Uterus (tissue), 4 donors: ENCODE results near the gene LRRC26. TPM values are rescaled to one million over a fixed set of nuclear protein-coding genes. Genes with fewer than 3 reads are reported as not detected.

ENCODE experiments used
- DNase-seq, 2 donors: peaks; one replicate each; pipeline ENCODE4 v3.0.0-alpha.2; 2019 to 2020
- H3K27ac ChIP-seq, 2 donors: fragments of 200-600 bp; sonication (generic); 1 replicate in 1 of 2; 2 replicates in 1 of 2; pipeline ENCODE4 v1.5.1; 2016 to 2018
- H3K27me3 ChIP-seq, 2 donors: fragments of 200-600 bp; sonication (generic); one replicate each; pipeline ENCODE4 v1.5.1; 2018 to 2019; ENCODE audit warnings: control low read depth in 1 of 2
- H3K36me3 ChIP-seq, 2 donors: fragments of 200-600 bp; sonication (generic); one replicate each; pipeline ENCODE4 v1.5.1; 2019; ENCODE audit warnings: control low read depth in 1 of 2
- H3K4me1 ChIP-seq, 2 donors: fragments of 200-600 bp; sonication (generic); one replicate each; pipeline ENCODE4 v1.5.1; 2018 to 2019; ENCODE audit warnings: control low read depth in 1 of 2
- H3K4me3 ChIP-seq, 2 donors: fragments of 200-600 bp; sonication (generic); 1 replicate in 1 of 2; 2 replicates in 1 of 2; pipeline ENCODE4 v1.5.1; 2018 to 2019; ENCODE audit warnings: mild to moderate bottlenecking in 1 of 2
- H3K9me3 ChIP-seq, 2 donors: fragments of 200-600 bp; sonication (generic); one replicate each; pipeline ENCODE4 v1.5.1; 2019; ENCODE audit warnings: control low read depth in 1 of 2
- POLR2A ChIP-seq, 2 donors: fragments of 450-650 bp; IDR thresholded peaks; one replicate each; pipeline ENCODE4 v1.6.1; 2016; ENCODE audit warnings: antibody characterized with exemption in 2 of 2, mild to moderate bottlenecking in 1 of 2, moderate library complexity in 1 of 2
- intact Hi-C: fragments of 100-400 bp; cut with DNase I; formaldehyde crosslinking; loops from one replicate; pipeline ENCODE4 v1.15.1; 2023; ENCODE audit warnings: low total_unique reads
- total RNA-seq, 4 donors: library from RNA; depleted of rRNA in 3 of 4; stranded (reverse); fragments of >200 nt in 3 of 4; gene quantifications; one replicate each; pipeline versions ENCODE4 v1.1.0 to v1.2.4, GENCODE V29; 2014 to 2023
- TF ChIP-seq, protein P1 (sequence below), 4 experiments: fragments of 200-600 bp in 2 of 4; fragments of 450-650 bp in 2 of 4; sonication (generic) in 2 of 4; IDR thresholded peaks; one replicate each; pipeline ENCODE4 v1.5.1; 2016 to 2019; ENCODE audit warnings: antibody characterized with exemption in 4 of 4, mild to moderate bottlenecking in 2 of 4, moderate library complexity in 1 of 4
- donor health status: DM: yes; HTN: yes; CAD: no.

The LRRC26 gene
- total RNA-seq, 4 donors from 2014 or later = 0.29 TPM; not detected in 3

DNA sequence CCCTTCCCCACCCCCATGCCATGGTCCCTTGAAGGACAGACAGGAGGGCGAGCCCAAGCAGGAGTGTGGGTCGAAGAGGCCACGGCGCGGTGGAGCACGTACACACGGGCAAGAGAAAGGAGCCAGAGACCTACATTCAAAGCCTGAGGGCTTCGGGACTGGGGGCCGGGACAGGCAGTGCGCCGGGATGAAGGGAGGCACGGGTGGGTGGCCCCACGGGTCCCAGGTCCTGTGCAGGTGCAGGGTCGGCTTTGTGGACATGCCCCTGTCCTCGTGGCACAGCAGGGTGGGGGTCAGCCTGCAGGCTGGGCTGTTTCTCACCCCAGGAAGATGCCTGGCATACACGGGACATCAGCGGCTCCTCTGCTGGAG is 9.8 kb downstream of the LRRC26 start:
- no peaks in the 10 kb centered on the region for H3K36me3 ChIP-seq
- peaks cover 36 to 76% of the 10 kb centered on the region in 2 donors for H3K27me3 ChIP-seq
- peaks cover 0 to 17% of the 10 kb centered on the region in 2 donors for H3K4me1 ChIP-seq
- H3K27ac ChIP-seq = no peak overlapping the region
- no peak overlapping the region for H3K4me3 ChIP-seq
- H3K9me3 ChIP-seq = no peaks in the 10 kb centered on the region
- TF ChIP-seq, protein P1, sequence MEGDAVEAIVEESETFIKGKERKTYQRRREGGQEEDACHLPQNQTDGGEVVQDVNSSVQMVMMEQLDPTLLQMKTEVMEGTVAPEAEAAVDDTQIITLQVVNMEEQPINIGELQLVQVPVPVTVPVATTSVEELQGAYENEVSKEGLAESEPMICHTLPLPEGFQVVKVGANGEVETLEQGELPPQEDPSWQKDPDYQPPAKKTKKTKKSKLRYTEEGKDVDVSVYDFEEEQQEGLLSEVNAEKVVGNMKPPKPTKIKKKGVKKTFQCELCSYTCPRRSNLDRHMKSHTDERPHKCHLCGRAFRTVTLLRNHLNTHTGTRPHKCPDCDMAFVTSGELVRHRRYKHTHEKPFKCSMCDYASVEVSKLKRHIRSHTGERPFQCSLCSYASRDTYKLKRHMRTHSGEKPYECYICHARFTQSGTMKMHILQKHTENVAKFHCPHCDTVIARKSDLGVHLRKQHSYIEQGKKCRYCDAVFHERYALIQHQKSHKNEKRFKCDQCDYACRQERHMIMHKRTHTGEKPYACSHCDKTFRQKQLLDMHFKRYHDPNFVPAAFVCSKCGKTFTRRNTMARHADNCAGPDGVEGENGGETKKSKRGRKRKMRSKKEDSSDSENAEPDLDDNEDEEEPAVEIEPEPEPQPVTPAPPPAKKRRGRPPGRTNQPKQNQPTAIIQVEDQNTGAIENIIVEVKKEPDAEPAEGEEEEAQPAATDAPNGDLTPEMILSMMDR (IDR thresholded peaks at IDR 0.05) = no peak
- no peak for TF ChIP-seq POLR2A (IDR thresholded peaks at IDR 0.05)
- no peak for DNase-seq
- intact Hi-C loops = no loop called here

DNA sequence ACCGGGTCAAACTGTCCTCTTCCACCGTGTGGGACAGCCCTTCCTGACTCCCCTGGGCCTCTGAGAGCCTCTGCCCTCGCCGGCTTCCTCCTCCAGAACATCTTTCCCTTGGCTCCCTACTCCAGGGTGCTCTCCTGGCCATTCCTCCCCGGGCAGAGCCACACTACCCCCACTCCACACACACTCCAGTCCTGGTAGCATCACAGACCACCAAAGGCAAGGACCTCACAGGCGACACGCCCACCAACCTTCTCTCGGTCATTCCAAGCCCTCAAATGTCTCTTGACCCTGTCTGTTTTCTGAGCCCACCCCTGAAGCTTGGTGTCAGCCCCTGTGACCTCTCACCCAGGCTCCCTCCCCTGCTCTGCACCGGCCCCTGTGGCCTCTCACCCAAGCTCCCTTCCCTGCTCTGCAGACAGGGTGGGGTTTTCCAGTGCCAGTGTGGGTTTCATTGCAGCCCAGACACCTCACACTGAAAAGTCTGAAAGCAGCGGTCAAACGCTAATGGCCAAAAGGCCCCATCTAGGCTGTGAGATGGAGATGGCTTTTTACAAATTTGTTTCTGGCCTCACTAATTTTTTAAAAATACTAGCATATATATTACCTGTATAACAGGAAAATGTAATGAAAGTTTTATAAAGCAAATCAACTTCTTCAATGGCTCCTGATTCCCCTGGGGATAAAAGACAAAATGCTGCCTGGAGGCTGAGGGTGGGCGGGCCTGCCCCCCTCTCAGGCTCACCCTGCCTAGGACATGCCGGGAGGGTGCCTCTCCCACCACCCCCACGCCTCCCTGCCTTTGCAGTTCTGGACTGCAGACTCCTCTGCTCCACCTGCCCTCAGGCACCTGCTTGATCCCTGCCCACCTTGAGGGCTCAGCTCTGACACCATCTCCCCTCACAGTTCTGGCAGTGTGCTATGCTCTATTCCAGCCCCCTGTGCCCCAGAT is 10.5 kb downstream of the LRRC26 start:
- no peak overlapping the region for H3K4me3 ChIP-seq
- intact Hi-C loops = no loop called here
- H3K27me3 ChIP-seq = peaks cover 36 to 69% of the 10 kb centered on the region in 2 donors
- peaks cover 0 to 17% of the 10 kb centered on the region in 2 donors for H3K4me1 ChIP-seq
- DNase-seq = no peak
- no peaks in the 10 kb centered on the region for H3K36me3 ChIP-seq
- H3K27ac ChIP-seq = no peak overlapping the region
- no peaks in the 10 kb centered on the region for H3K9me3 ChIP-seq
- TF ChIP-seq, protein P1 (IDR thresholded peaks at IDR 0.05) = no peak
- no peak for TF ChIP-seq POLR2A (IDR thresholded peaks at IDR 0.05)

DNA sequence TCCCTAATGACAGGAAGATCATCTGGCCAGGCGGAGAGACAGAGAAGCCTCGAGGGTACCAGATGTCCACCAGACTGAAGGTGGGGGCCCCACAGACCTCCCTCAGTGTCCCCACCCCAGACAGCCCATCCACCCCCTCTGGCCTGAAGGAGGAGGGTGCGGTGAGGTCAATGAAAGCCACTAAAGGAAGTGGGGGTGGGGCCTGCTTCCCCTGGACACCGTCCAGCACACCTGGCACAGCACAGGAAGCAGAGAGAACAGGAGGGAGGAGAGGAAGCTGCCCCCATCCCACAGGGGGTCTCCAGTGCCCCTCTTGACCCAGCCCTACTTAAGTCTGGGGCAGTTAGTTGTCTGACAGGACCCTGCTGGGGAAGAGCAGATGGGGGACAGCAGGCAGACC is 11.2 kb downstream of the LRRC26 start:
- Histone ChIP-seq H3K9me3 (no peaks in the 10 kb centered on the region), H3K4me3 (no peak overlapping the region), H3K4me1 (peaks cover 0 to 17% of the 10 kb centered on the region in 2 donors), H3K27me3 (peaks cover 33 to 62% of the 10 kb centered on the region in 2 donors), H3K27ac (no peak overlapping the region), H3K36me3 (no peaks in the 10 kb centered on the region)
- no peak for DNase-seq
- TF ChIP-seq POLR2A (IDR thresholded peaks at IDR 0.05) = no peak
- TF ChIP-seq, protein P1 (IDR thresholded peaks at IDR 0.05) = no peak
- intact Hi-C loops = no loop called here

DNA sequence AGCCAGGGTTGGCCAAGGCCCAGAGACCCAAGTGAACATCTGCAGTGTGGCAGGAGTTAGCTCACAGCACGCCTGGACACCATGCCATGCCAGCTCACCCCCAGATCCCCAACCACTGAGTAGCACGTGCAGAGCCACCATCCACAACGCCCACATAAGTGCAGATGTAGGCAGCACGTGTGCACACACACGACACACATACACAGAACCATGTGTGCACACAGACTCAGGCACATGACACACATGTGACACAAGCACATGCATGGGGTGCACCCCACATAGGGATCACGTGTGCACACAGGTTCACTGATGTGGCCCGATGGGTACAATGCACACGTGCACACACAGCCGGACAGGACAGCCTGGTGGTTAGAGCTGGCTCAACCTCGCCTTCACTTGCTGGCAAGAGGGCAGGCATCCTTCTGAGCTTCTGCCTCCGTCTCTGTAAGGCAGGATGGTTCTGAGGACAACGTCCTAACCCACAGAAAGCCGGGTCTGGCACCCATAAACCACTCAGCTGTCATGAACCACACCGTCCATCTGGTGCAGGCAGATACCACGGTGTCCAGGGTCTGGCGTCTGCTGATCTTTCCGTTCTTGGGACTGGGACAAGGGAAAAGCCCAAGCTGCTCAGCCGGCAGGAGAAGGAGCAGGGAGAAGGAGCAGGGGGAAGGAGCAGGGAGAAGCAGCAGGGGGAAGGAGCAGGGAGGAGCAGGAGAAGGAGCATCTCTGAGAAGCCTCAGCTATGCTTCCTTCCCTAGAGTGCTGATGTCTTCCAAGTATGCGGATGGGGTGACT is 12.0 kb downstream of the LRRC26 start:
- TF ChIP-seq POLR2A (IDR thresholded peaks at IDR 0.05) = no peak
- TF ChIP-seq, protein P1 (IDR thresholded peaks at IDR 0.05) = no peak
- DNase-seq = no peak
- intact Hi-C loops = no loop called here
- Histone ChIP-seq H3K4me3 (no peak overlapping the region), H3K27ac (no peak overlapping the region), H3K4me1 (peaks cover 0 to 15% of the 10 kb centered on the region in 2 donors), H3K9me3 (no peaks in the 10 kb centered on the region), H3K27me3 (peaks cover 25 to 53% of the 10 kb centered on the region in 2 donors), H3K36me3 (no peaks in the 10 kb centered on the region)
